GM12878 (cell line): ENCODE measurements around the gene ADAM19. TPM values are rescaled to one million over a fixed set of nuclear protein-coding genes. Genes with fewer than 3 reads are reported as not detected.

Source experiments
- ATAC-seq: fragments of 200-7000 bp; cut with Tn5 transposase; 3 replicates; pipeline ENCODE4 v1.9.1; 2020; ENCODE audit warnings: mild to moderate bottlenecking, moderate library complexity
- BruUV-seq: library from RNA; stranded (reverse); fragments of 400-500 nt; replicated peaks from 2 replicates; lab custom pipeline; 2021; lab: Mats Ljungman, UMichigan
- CTCF ChIA-PET: fragments of 300-600 bp; sonication (Branson Sonifier 250); formaldehyde crosslinking; extraction: SDS; loops from one replicate; lab custom pipeline; 2021; ENCODE audit warnings: inconsistent platforms; lab: Yijun Ruan, JAX
- POLR2A ChIA-PET: fragments of 350-600 bp; formaldehyde crosslinking; extraction: SDS; loops from one replicate; lab custom pipeline; 2021; ENCODE audit warnings: inconsistent platforms; lab: Charles Lee
- RAD21 ChIA-PET: fragments of 300-600 bp; sonication (Branson Sonifier 250); formaldehyde crosslinking; loops from one replicate; lab custom pipeline; 2023; ENCODE audit warnings: antibody characterized with exemption; ENCODE audit not compliant: unreplicated experiment; lab: Charles Lee
- SMC1A ChIA-PET: fragments of 300-600 bp; sonication (Branson Sonifier 250); formaldehyde crosslinking; loops from one replicate; lab custom pipeline; 2023; ENCODE audit not compliant: unreplicated experiment, uncharacterized antibody; lab: Charles Lee
- DNase-seq: peaks from one replicate; pipeline ENCODE4 v3.0.0-alpha.2; 2011; ENCODE audit warnings: low read depth, low spot score
- FAIRE-seq: peaks from 3 replicates; lab custom pipeline; 2011; peaks lifted over from hg19 to GRCh38; lab: Jason Lieb, UNC
- H2AFZ ChIP-seq: 2 replicates; pipeline ENCODE4 v1.6.0; 2011; ENCODE audit warnings: low read depth, low read length, control low read depth; ENCODE audit not compliant: control insufficient read depth
- H3K27ac ChIP-seq: 2 replicates; pipeline ENCODE4 v1.5.1; 2011; ENCODE audit warnings: control low read depth; ENCODE audit not compliant: control insufficient read depth, insufficient read depth
- H3K27me3 ChIP-seq, 2 experiments: replicated peaks in 1 of 2; 2 replicates each; pipeline versions ENCODE4 v1.6.0 to v1.6.1; 2011; ENCODE audit warnings: low read length in 1 of 2; ENCODE audit not compliant: control insufficient read depth in 2 of 2, insufficient read depth in 2 of 2
- H3K36me3 ChIP-seq, 2 experiments: 2 replicates each; pipeline ENCODE4 v1.5.1; 2011; ENCODE audit warnings: low read length in 1 of 2; ENCODE audit not compliant: control insufficient read depth in 2 of 2, insufficient read depth in 2 of 2
- H3K4me1 ChIP-seq: 2 replicates; pipeline ENCODE4 v1.6.1; 2011; ENCODE audit warnings: mild to moderate bottlenecking, low read length, moderate library complexity, mixed read lengths; ENCODE audit not compliant: control insufficient read depth, insufficient read depth
- H3K4me2 ChIP-seq: 2 replicates; pipeline ENCODE4 v1.6.0; 2011; ENCODE audit warnings: control low read depth; ENCODE audit not compliant: control insufficient read depth, insufficient read depth
- H3K4me3 ChIP-seq: fragments of 200-600 bp; sonication (generic); 2 replicates; pipeline ENCODE4 v1.5.1; 2016
- H3K79me2 ChIP-seq: 2 replicates; pipeline ENCODE4 v1.6.0; 2011; ENCODE audit warnings: low read length; ENCODE audit not compliant: control insufficient read depth, insufficient read depth
- H3K9ac ChIP-seq: 2 replicates; pipeline ENCODE4 v1.8.0; 2011; ENCODE audit warnings: low read length, control low read depth, mixed read lengths; ENCODE audit not compliant: control insufficient read depth, insufficient read depth
- H3K9me3 ChIP-seq: replicated peaks from 3 replicates; pipeline ENCODE4 v1.5.1; 2011; ENCODE audit warnings: mild to moderate bottlenecking, low read length; ENCODE audit not compliant: control insufficient read depth, insufficient read depth
- H4K20me1 ChIP-seq: 2 replicates; pipeline ENCODE4 v1.6.0; 2011; ENCODE audit not compliant: control insufficient read depth, insufficient read depth
- ASH2L ChIP-seq: fragments of 300-600, 200-600 bp; sonication (generic); IDR thresholded peaks from 2 replicates; pipeline ENCODE4 v1.6.1; 2017; ENCODE audit warnings: low read depth, mild to moderate bottlenecking, borderline replicate concordance
- BCL3 ChIP-seq: IDR thresholded peaks from 2 replicates; pipeline ENCODE4 v1.6.1; 2011; ENCODE audit warnings: borderline replicate concordance, low read depth, mild to moderate bottlenecking, moderate library complexity, low read length; ENCODE audit not compliant: insufficient read depth, poor library complexity, severe bottlenecking
- CHD4 ChIP-seq: fragments of 200-600 bp; sonication (generic); IDR thresholded peaks from 2 replicates; pipeline ENCODE4 v1.6.1; 2016; ENCODE audit warnings: mild to moderate bottlenecking
- CREM ChIP-seq: IDR thresholded peaks from 2 replicates; pipeline ENCODE4 v1.6.1; 2014; ENCODE audit warnings: antibody characterized with exemption, low read depth
- ETV6 ChIP-seq, 2 experiments: fragments of 450-650 bp in 1 of 2; IDR thresholded peaks in 1 of 2; conservative IDR thresholded peaks in 1 of 2; 2 replicates each; pipeline ENCODE4 v1.6.1; 2014; ENCODE audit warnings: antibody characterized with exemption in 1 of 2, borderline replicate concordance in 1 of 2, low read depth in 1 of 2, mild to moderate bottlenecking in 1 of 2, moderate library complexity in 1 of 2
- KAT2A ChIP-seq: conservative IDR thresholded peaks from 2 replicates; pipeline ENCODE4 v1.6.1; 2011; ENCODE audit warnings: low read depth, low read length; ENCODE audit not compliant: control insufficient read depth
- MEF2B ChIP-seq: fragments of 450-650 bp; IDR thresholded peaks from 2 replicates; pipeline ENCODE4 v1.6.1; 2018; ENCODE audit warnings: mild to moderate bottlenecking, moderate library complexity; ENCODE audit not compliant: partially characterized antibody, poor library complexity, severe bottlenecking
- MTA2 ChIP-seq: fragments of 450-650 bp; IDR thresholded peaks from 2 replicates; pipeline ENCODE4 v1.6.1; 2016; ENCODE audit warnings: low read depth, mild to moderate bottlenecking, moderate library complexity
- NFYA ChIP-seq: IDR thresholded peaks from 2 replicates; pipeline ENCODE4 v1.6.1; 2011; ENCODE audit warnings: low read depth, mild to moderate bottlenecking, low read length, improper control_type of control experiment, borderline replicate concordance
- SPI1 ChIP-seq: IDR thresholded peaks from 2 replicates; pipeline ENCODE4 v1.6.1; 2011; ENCODE audit warnings: low read depth, mild to moderate bottlenecking, low read length, moderate library complexity, borderline replicate concordance; ENCODE audit not compliant: insufficient read depth
- ZBTB4 ChIP-seq: fragments of 450-650 bp; formaldehyde crosslinking; IDR thresholded peaks from 2 replicates; pipeline ENCODE4 v1.4.0; 2022; ENCODE audit warnings: mild to moderate bottlenecking, moderate library complexity
- WGBS: methylation state at CpG from one replicate; pipeline ENCODE4 v1.1.6; 2016; ENCODE audit warnings: low lambda C conversion rate; ENCODE audit not compliant: insufficient replicate concordance, insufficient coverage; ENCODE audit errors: missing lambda C conversion rate; 5-methylcytosine and 5-hydroxymethylcytosine counted together
- in situ Hi-C: fragments of 300-500 bp; cut with MboI; formaldehyde crosslinking; loops from 9 replicates; pipeline ENCODE4 v1.14.3; 2018; ENCODE audit warnings: mixed read lengths
- intact Hi-C: fragments of 100-400 bp; cut with micrococcal nuclease; formaldehyde crosslinking; loops from one replicate; pipeline ENCODE4 v1.14.2; 2022; ENCODE audit not compliant: unreplicated experiment
- polyA plus RNA-seq, 11 experiments: library from polyadenylated mRNA; depleted of rRNA in 4 of 11; unstranded in 6 of 11; stranded (reverse) in 5 of 11; fragments of >200 nt; fragmentation: Nextera tagmentation in 4 of 11; fragmentation: Illumina TruSeq in 1 of 11; extraction: Ambion mirVana in 4 of 11; extraction: Trizol in 1 of 11; gene quantifications; 1 replicate in 1 of 11; 2 replicates in 10 of 11; pipeline versions ENCODE4 v1.2.1 to v1.2.3, GENCODE V29; 2011 to 2016; ENCODE audit warnings: inconsistent platforms in 2 of 11, missing spikeins in 2 of 11, low read depth in 1 of 11
- total RNA-seq, 4 experiments: library from RNA; depleted of rRNA in 3 of 4; stranded (reverse); fragments of >200 nt in 3 of 4; fragmentation: Illumina TruSeq in 1 of 4; extraction: Trizol in 1 of 4; gene quantifications; 2 replicates each; pipeline versions ENCODE4 v1.2.1 to v1.2.3, GENCODE V29; 2013 to 2021
- TF ChIP-seq, protein P1 (sequence below): fragments of 450-650 bp; conservative IDR thresholded peaks from 2 replicates; pipeline ENCODE4 v1.6.1; 2017; ENCODE audit warnings: mild to moderate bottlenecking, moderate library complexity

The ADAM19 gene
- total and polyA plus RNA-seq, 10 of the 15 experiments (the other 5 are each of a cell fraction or from before 2014, with no cell fraction given): 16.0 to 92.8 (median 44.7) TPM

GRCh38 chr5:157549283-157549629, 26.3 kb downstream of the ADAM19 start:
- H3K27me3 ChIP-seq: no peaks in the 10 kb centered on the region
- H3K9me3 ChIP-seq: no peaks in the 10 kb centered on the region; the same call in 2 of the 3 replicates
- peaks cover 31% of the 10 kb centered on the region for H3K79me2 ChIP-seq
- H3K4me3 ChIP-seq: no peak overlapping the region
- FAIRE-seq: no peak
- 0 out of 2 replicates have a peak, but pooled peaks cover 2% of the 10 kb centered on the region for H4K20me1 ChIP-seq
- peaks cover 51% of the 10 kb centered on the region for H3K4me1 ChIP-seq
- DNase-seq: no peak
- H3K4me2 ChIP-seq: peak overlapping the region; percentile 66
- in situ Hi-C loops (no loop called here), intact Hi-C loops (no loop called here)
- ATAC-seq: no peak
- BruUV-seq: TSS peak; percentile 13
- POLR2A ChIA-PET: interaction anchor here (1.2 to 2.7 kb wide), 3 partner anchors 8 to 17 kb away, joined by 3 to 15 read pairs (median 3); no protein-coding TSS in a partner anchor
- RAD21 ChIA-PET: interaction anchor here (0.9 to 3.6 kb wide), 5 partner anchors 9 to 169 kb away, joined by 3 to 28 read pairs (median 4); no protein-coding TSS in a partner anchor
- WGBS: 81% methylated on average over 3 of the region's 3 CpGs
- no peak overlapping the region for H3K27ac ChIP-seq
- H3K36me3 ChIP-seq: peaks cover 4 to 6% of the 10 kb centered on the region in 2 experiments; a peak in 2 of 4 replicates
- TF ChIP-seq CREM (no peak), ASH2L (no peak), ZBTB4 (CRISPR knock-in tag) (no peak), ETV6 (conservative IDR thresholded peaks at IDR 0.05 in 1 of 2, IDR thresholded peaks at IDR 0.05 in 1 of 2; ENCODE audit: borderline replicate concordance in 1 of 2, low read depth in 1 of 2) (no peak), BCL3 (no peak), SPI1 (no peak), MTA2 (no peak), MEF2B (no peak), NFYA (no peak), KAT2A (no peak), CHD4 (no peak)
- TF ChIP-seq, protein P1, sequence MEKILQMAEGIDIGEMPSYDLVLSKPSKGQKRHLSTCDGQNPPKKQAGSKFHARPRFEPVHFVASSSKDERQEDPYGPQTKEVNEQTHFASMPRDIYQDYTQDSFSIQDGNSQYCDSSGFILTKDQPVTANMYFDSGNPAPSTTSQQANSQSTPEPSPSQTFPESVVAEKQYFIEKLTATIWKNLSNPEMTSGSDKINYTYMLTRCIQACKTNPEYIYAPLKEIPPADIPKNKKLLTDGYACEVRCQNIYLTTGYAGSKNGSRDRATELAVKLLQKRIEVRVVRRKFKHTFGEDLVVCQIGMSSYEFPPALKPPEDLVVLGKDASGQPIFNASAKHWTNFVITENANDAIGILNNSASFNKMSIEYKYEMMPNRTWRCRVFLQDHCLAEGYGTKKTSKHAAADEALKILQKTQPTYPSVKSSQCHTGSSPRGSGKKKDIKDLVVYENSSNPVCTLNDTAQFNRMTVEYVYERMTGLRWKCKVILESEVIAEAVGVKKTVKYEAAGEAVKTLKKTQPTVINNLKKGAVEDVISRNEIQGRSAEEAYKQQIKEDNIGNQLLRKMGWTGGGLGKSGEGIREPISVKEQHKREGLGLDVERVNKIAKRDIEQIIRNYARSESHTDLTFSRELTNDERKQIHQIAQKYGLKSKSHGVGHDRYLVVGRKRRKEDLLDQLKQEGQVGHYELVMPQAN: no peak
- H2AFZ ChIP-seq: no peak overlapping the region
- no peak overlapping the region for H3K9ac ChIP-seq
- SMC1A ChIA-PET: interaction anchor here (1.0 to 3.7 kb wide), 8 partner anchors 8 to 80 kb away, joined by 3 to 39 read pairs (median 12); no protein-coding TSS in a partner anchor
- CTCF ChIA-PET: interaction anchor here (0.6 to 2.4 kb wide), 4 partner anchors 9 to 612 kb away, joined by 3 to 6 read pairs (median 3); no protein-coding TSS in a partner anchor
